Neutrophil (primary cell): ENCODE measurements around the gene ACAD9.
"Not testable (repeated sequence)": the region's sequence is repeated elsewhere in the genome, so short reads cannot be mapped to it uniquely, and the experiment has no call there.

Experiments
- H3K27ac ChIP-seq: fragments of 200-600 bp; sonication (generic); 2 replicates; pipeline ENCODE4 v1.5.1; 2016; ENCODE audit warnings: mild to moderate bottlenecking, moderate library complexity
- H3K27me3 ChIP-seq: fragments of 200-600 bp; sonication (generic); 2 replicates; pipeline ENCODE4 v1.6.0; 2016; ENCODE audit warnings: mild to moderate bottlenecking
- H3K36me3 ChIP-seq: fragments of 200-600 bp; sonication (generic); 2 replicates; pipeline ENCODE4 v1.5.1; 2017
- H3K4me1 ChIP-seq, 2 experiments: fragments of 200-600 bp in 1 of 2; sonication (generic) in 1 of 2; 1 replicate in 1 of 2; 2 replicates in 1 of 2; pipeline versions ENCODE4 v1.5.1 to v1.6.1; 2013 to 2016; ENCODE audit warnings: low read depth in 1 of 2, low read length in 1 of 2, mild to moderate bottlenecking in 1 of 2, moderate library complexity in 1 of 2; ENCODE audit not compliant: control insufficient read depth in 1 of 2, insufficient read depth in 1 of 2
- H3K4me3 ChIP-seq, 2 experiments: fragments of 200-600 bp in 1 of 2; sonication (generic) in 1 of 2; 1 replicate in 1 of 2; 2 replicates in 1 of 2; pipeline ENCODE4 v1.5.1; 2013 to 2016; ENCODE audit warnings: low read depth in 1 of 2, low read length in 1 of 2, mild to moderate bottlenecking in 1 of 2, moderate library complexity in 1 of 2
- H3K9me3 ChIP-seq: fragments of 200-600 bp; sonication (generic); 2 replicates; pipeline ENCODE4 v1.5.1; 2016
- TF ChIP-seq, protein P1 (sequence below): fragments of 200-600 bp; sonication (generic); IDR thresholded peaks from 2 replicates; pipeline ENCODE4 v1.5.1; 2016; ENCODE audit warnings: antibody characterized with exemption

The ACAD9 gene

DNA sequence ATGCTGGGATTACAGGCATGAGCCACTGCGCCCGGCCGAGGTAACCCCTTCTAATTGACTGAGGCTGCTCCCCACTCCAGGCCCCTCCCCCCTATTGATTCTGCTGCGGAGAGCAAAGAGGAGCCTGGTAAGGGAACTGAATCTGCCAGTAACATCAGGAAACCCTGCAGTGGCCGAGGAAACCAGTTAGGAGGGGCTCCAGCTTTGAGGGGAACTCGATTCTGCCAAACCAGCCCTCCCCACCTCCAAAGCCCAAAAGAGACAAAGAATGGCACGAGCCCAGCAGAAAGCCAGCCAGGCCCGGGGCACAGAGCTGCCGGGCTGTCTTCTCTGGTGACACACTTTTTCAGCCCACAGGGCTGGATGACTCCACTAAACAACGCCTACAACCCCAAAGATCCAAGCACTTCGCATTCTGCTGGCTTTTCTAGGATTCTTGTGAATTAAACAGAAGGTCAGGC, 15.0 kb upstream of the ACAD9 start:
- H3K36me3 ChIP-seq, result no peaks in the 10 kb centered on the region
- TF ChIP-seq, protein P1, sequence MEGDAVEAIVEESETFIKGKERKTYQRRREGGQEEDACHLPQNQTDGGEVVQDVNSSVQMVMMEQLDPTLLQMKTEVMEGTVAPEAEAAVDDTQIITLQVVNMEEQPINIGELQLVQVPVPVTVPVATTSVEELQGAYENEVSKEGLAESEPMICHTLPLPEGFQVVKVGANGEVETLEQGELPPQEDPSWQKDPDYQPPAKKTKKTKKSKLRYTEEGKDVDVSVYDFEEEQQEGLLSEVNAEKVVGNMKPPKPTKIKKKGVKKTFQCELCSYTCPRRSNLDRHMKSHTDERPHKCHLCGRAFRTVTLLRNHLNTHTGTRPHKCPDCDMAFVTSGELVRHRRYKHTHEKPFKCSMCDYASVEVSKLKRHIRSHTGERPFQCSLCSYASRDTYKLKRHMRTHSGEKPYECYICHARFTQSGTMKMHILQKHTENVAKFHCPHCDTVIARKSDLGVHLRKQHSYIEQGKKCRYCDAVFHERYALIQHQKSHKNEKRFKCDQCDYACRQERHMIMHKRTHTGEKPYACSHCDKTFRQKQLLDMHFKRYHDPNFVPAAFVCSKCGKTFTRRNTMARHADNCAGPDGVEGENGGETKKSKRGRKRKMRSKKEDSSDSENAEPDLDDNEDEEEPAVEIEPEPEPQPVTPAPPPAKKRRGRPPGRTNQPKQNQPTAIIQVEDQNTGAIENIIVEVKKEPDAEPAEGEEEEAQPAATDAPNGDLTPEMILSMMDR, result no peak
- no peaks in the 10 kb centered on the region for H3K27me3 ChIP-seq
- peak overlapping the region; percentile 74 for H3K27ac ChIP-seq
- H3K4me1 ChIP-seq, result peaks cover 38 to 39% of the 10 kb centered on the region in 2 experiments
- H3K9me3 ChIP-seq, result peaks cover 12% of the 10 kb centered on the region
- H3K4me3 ChIP-seq, result no peak overlapping the region

DNA sequence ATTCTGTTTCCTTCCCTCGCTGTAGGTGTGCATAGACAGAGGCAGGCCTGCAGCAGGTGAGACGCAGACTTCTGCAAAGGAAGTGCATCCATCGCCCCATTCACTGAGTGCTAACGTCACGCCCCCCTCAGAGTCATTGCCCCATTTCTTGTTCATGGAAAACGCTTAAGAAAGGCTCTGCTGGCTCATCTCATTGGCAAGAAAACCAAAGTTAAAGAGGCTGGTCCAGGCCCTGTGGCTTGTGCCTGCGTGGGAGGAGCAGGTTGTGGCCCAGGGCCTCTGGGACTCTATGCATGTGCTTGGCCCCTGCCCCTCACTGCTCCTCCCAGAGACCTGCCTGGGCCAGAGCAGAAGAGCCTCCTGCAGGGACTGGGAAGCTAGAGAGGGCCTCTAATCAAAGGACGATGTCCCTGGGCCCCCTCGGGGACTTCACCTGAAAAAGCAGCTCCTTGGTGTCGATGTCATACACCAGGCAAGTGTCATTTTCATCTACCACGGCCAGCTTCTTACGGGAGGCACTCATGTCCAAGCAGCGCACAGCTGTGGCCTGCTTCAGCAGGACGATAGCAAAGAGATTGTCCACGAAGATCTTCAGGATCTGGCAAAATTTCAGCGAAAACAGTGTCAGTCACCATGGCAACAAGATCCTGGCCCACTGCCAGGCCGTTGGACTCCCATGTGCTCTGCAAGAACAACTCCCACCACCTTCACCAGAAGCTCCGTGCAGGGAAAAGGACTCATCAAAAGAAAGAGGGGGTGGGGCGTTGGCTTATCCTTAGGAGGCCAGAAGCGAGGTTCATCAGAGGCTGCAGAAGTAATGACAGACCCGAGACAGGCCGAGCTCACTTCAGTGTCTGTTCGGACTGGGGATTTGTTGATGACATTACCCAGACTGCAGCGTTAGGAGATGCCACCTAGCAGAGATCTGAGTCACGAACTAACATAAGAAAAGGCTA, 14.3 kb upstream of the ACAD9 start:
- H3K27ac ChIP-seq, result peak overlapping the region; percentile 74
- H3K9me3 ChIP-seq, H3K27me3 ChIP-seq, H3K4me3 ChIP-seq, H3K36me3 ChIP-seq: not testable (repeated sequence)
- H3K4me1 ChIP-seq, result peaks cover 38 to 39% of the 10 kb centered on the region in 2 experiments

DNA sequence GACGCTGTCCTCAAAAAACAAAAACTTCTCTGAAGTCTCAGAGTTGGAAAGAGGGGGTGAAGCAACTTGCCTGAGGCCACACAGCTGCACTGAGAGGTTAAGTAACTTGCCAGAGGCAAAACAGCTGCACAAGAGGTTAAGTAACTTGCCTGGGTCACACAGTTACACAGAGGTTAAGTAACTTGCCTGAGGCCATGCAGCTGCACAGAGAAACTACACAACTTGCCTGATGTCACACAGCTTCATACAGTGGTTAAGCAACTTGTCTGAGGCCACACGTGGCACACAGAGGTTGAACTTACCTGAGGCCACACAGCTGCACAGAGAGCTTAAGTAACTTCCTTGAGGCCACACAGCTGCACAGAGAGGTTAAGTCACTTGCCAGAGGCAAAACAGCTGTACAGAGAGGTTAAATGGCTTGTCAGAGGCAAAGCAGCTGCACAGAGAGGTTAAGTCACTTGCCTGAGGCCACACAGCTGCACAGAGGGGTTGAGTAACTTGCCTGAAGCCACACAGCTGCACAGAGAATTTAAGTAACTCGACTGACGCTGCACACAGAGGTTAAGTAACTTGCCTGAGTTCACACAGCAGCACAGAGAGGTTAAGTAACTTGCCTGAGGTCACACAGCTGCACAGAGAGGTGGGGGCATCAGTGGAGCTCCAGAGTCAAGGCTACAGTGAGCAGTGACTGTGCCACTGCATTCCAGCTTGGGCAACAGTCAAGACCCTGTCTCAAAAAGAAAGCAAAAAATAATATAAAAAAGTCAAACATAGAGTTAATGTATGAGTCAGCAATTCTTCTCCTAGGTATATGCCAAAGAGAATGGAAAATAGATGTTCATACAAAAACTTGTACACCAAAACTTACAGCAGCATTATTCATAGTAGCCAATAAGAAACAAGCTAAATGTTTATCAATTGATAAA, 12.0 kb upstream of the ACAD9 start:
- H3K4me3 ChIP-seq, result no peak overlapping the region

DNA sequence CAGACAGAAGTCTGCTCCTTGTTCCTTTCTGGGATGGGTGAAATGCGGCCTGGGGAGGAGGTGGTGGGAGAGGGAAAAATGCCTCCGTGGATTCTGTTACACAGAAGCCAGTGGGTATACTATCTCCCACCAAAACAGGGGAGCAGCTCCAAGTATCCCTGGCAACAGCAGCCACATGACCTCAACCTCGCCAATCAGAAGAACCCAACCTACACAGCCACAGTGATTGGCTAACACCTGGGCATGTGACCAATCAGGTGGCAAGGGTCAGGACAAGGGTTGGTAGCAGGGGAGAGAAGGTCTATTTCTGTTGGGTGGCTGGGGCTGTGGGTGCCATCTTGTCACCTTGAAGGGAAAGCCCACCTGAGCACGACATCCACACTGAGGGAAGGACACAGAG, 9.1 kb upstream of the ACAD9 start:
- no peaks in the 10 kb centered on the region for H3K36me3 ChIP-seq

More for the DNA sequence above, 12.0 kb upstream of the ACAD9 start:
- H3K9me3 ChIP-seq, result no peaks in the 10 kb centered on the region
- no peaks in the 10 kb centered on the region for H3K27me3 ChIP-seq
- no peaks in the 10 kb centered on the region for H3K36me3 ChIP-seq
- peaks cover 38 to 39% of the 10 kb centered on the region in 2 experiments for H3K4me1 ChIP-seq
- H3K27ac ChIP-seq, result peak overlapping the region; percentile 60
- TF ChIP-seq, protein P1, result no peak

DNA sequence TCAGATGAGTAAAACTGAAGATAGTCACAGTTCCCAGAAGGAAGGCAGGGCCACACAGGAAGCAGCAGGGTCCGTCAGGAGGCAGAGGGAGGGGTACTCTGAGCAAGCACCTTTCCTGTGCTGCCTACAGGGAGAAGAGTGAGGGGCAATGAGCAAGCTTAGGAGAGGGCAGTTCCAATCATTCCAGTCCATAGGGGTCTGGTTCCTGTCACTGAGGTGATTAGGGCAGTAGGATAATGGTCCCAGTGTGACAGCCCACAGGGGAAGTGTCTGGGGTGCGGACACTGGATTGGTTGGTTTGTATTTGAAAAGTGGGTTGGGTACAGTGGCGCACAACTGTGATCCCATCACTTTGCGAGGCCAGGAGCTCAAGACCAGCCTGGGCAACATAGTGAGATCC, 7.1 kb upstream of the ACAD9 start:
- TF ChIP-seq, protein P1, result no peak
- H3K4me1 ChIP-seq, result peaks cover 24 to 26% of the 10 kb centered on the region in 2 experiments

More for the DNA sequence above, 9.1 kb upstream of the ACAD9 start:
- no peak overlapping the region for H3K4me3 ChIP-seq
- no peaks in the 10 kb centered on the region for H3K9me3 ChIP-seq
- TF ChIP-seq, protein P1, result no peak
- H3K4me1 ChIP-seq, result peaks cover 21 to 24% of the 10 kb centered on the region in 2 experiments
- H3K27me3 ChIP-seq, result no peaks in the 10 kb centered on the region
- no peak overlapping the region for H3K27ac ChIP-seq

More for the DNA sequence above, 7.1 kb upstream of the ACAD9 start:
- Histone ChIP-seq H3K9me3 (no peaks in the 10 kb centered on the region), H3K27ac (no peak overlapping the region), H3K27me3 (no peaks in the 10 kb centered on the region), H3K4me3 (no peak overlapping the region), H3K36me3 (no peaks in the 10 kb centered on the region)
